ENCODE measurements around the gene CHAF1A.

The CHAF1A gene

GRCh38 chr19:4366666-4367335 is 35.6 kb upstream of the CHAF1A start:
- no peak for DNase-seq

- DNase-seq: no peak
These were observed 35.1 kb upstream of the CHAF1A start for GRCh38 chr19:4367336-4367723.

- no peak for DNase-seq
These were observed 34.7 kb upstream of the CHAF1A start for GRCh38 chr19:4367781-4368127.

- no peak for DNase-seq
These were observed 34.2 kb upstream of the CHAF1A start for GRCh38 chr19:4368128-4368820.

GRCh38 chr19:4369109-4369887 is 33.1 kb upstream of the CHAF1A start:
- DNase-seq: peak; percentile 67

- DNase-seq: peak; percentile 64
These were observed 32.6 kb upstream of the CHAF1A start for GRCh38 chr19:4369888-4370260.

- DNase-seq: no peak
These were observed 31.9 kb upstream of the CHAF1A start for GRCh38 chr19:4370418-4371041.

GRCh38 chr19:4371247-4372164 is 30.9 kb upstream of the CHAF1A start:
- peak; percentile 68 for DNase-seq

- no peak for DNase-seq
These were observed 30.1 kb upstream of the CHAF1A start for GRCh38 chr19:4372165-4373012.

- no peak for DNase-seq
These were observed 29.4 kb upstream of the CHAF1A start for GRCh38 chr19:4373013-4373367.

- DNase-seq: no peak
These were observed 28.6 kb upstream of the CHAF1A start for GRCh38 chr19:4373601-4374497.

GRCh38 chr19:4374498-4375163 is 27.8 kb upstream of the CHAF1A start:
- DNase-seq: no peak

GRCh38 chr19:4375164-4376027 is 27.0 kb upstream of the CHAF1A start:
- peak; percentile 47 for DNase-seq

GRCh38 chr19:4376028-4376670 is 26.3 kb upstream of the CHAF1A start:
- DNase-seq: no peak

- no peak for DNase-seq
These were observed 25.8 kb upstream of the CHAF1A start for GRCh38 chr19:4376671-4376990.

GRCh38 chr19:4376991-4377781 is 25.3 kb upstream of the CHAF1A start:
- no peak for DNase-seq

- DNase-seq: no peak
These were observed 23.6 kb upstream of the CHAF1A start for GRCh38 chr19:4378886-4379285.
